Smooth muscle cell (in vitro differentiated cells): ENCODE data around the gene REXO4. TPM values are rescaled to one million over a fixed set of nuclear protein-coding genes. Genes with fewer than 3 reads are reported as not detected.
A peak's percentile ranks its signal among the peaks of the same experiment; 100 is the strongest.

Experiments used
- DNase-seq: peaks from one replicate; lab custom pipeline; 2025; ENCODE audit not compliant: unreplicated experiment; lab: John Stamatoyannopoulos, UW
- H2AFZ ChIP-seq: fragments of 200-600 bp; sonication (generic); 2 replicates; pipeline ENCODE4 v1.6.0; 2016; ENCODE audit warnings: antibody characterized with exemption, low read depth, mild to moderate bottlenecking
- H3F3A ChIP-seq: fragments of 200-600 bp; sonication (generic); 2 replicates; pipeline ENCODE4 v1.6.0; 2017; ENCODE audit warnings: antibody characterized with exemption, low read depth
- H3K27ac ChIP-seq: fragments of 200-600 bp; sonication (generic); 2 replicates; pipeline ENCODE4 v1.5.1; 2016; ENCODE audit warnings: low read depth, mild to moderate bottlenecking
- H3K27me3 ChIP-seq: fragments of 200-600 bp; sonication (generic); 2 replicates; pipeline ENCODE4 v1.6.1; 2016; ENCODE audit warnings: low read depth, mild to moderate bottlenecking
- H3K36me3 ChIP-seq: fragments of 200-600 bp; sonication (generic); 2 replicates; pipeline ENCODE4 v1.5.1; 2016; ENCODE audit warnings: low read depth
- H3K4me1 ChIP-seq: fragments of 200-600 bp; sonication (generic); 2 replicates; pipeline ENCODE4 v1.5.1; 2016; ENCODE audit warnings: low read depth
- H3K4me2 ChIP-seq: fragments of 200-600 bp; sonication (generic); 2 replicates; pipeline ENCODE4 v1.6.0; 2016; ENCODE audit warnings: mild to moderate bottlenecking
- H3K4me3 ChIP-seq: fragments of 200-600 bp; sonication (generic); 2 replicates; pipeline ENCODE4 v1.5.1; 2016; ENCODE audit warnings: mild to moderate bottlenecking
- H3K79me2 ChIP-seq: fragments of 200-600 bp; sonication (generic); 2 replicates; pipeline ENCODE4 v1.6.0; 2016; ENCODE audit warnings: low read depth, mild to moderate bottlenecking
- H3K9ac ChIP-seq: fragments of 200-600 bp; sonication (generic); 2 replicates; pipeline ENCODE4 v1.6.0; 2016; ENCODE audit warnings: low read depth
- H3K9me3 ChIP-seq: fragments of 200-600 bp; sonication (generic); replicated peaks from 2 replicates; pipeline ENCODE4 v1.5.1; 2016; ENCODE audit warnings: low read depth
- H4K20me1 ChIP-seq: fragments of 200-600 bp; sonication (generic); 2 replicates; pipeline ENCODE4 v1.6.0; 2016; ENCODE audit warnings: low read depth
- WGBS: methylation state at CpG from one replicate; pipeline ENCODE4 v1.1.7; 2016; ENCODE audit warnings: low lambda C conversion rate; 5-methylcytosine and 5-hydroxymethylcytosine counted together
- polyA plus RNA-seq: library from polyadenylated mRNA; unstranded; fragments of >200 nt; fragmentation: Nextera tagmentation; extraction: Ambion mirVana; gene quantifications from 2 replicates; pipeline ENCODE4 v1.2.1, GENCODE V29; 2016
- total RNA-seq: library from RNA; depleted of rRNA; stranded (reverse); fragments of >200 nt; gene quantifications from 2 replicates; pipeline ENCODE4 v1.2.3, GENCODE V29; 2014
- TF ChIP-seq, protein P1 (sequence below): fragments of 200-600 bp; sonication (generic); IDR thresholded peaks from 2 replicates; pipeline ENCODE4 v1.5.1; 2017; ENCODE audit warnings: borderline replicate concordance, mild to moderate bottlenecking, antibody characterized with exemption; ENCODE audit not compliant: insufficient read depth, poor library complexity, severe bottlenecking

Gene REXO4
- total and polyA plus RNA-seq, 2 experiments from 2014 or later: 11.5 to 18.5 TPM

DNA sequence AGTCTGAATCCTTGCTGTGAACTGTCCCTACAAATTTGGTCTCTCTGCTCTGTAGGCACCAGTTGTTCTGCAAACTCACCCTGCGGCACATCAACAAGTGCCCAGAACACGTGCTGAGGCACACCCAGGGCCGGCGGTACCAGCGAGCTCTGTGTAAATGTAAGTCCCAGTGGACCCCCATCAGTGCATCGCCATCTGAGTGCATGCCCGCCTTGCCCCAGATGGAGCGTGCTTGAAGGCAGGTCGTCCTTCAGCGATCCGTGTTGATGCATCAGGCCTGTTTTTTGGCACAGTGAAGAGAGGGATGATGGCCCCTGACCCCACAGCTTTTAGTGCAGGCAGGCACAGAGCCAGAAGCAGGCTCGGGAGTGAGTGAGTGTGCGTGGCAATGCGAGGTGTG, 60.2 kb downstream of the REXO4 start:
- Histone ChIP-seq H3K79me2 (peaks cover 23% of the 10 kb centered on the region), H3K4me1 (peaks cover 12% of the 10 kb centered on the region), H3K27me3 (no peaks in the 10 kb centered on the region), H3K4me3 (no peak overlapping the region), H3F3A (peaks cover 41% of the 10 kb centered on the region), H3K36me3 (peaks cover 4% of the 10 kb centered on the region), H3K4me2 (peak overlapping the region; percentile 96), H3K27ac (no peak overlapping the region), H4K20me1 (peaks cover 65% of the 10 kb centered on the region), H3K9ac (no peak overlapping the region), H3K9me3 (no peaks in the 10 kb centered on the region), H2AFZ (no peak overlapping the region)
- no peak for DNase-seq
- TF ChIP-seq, protein P1, sequence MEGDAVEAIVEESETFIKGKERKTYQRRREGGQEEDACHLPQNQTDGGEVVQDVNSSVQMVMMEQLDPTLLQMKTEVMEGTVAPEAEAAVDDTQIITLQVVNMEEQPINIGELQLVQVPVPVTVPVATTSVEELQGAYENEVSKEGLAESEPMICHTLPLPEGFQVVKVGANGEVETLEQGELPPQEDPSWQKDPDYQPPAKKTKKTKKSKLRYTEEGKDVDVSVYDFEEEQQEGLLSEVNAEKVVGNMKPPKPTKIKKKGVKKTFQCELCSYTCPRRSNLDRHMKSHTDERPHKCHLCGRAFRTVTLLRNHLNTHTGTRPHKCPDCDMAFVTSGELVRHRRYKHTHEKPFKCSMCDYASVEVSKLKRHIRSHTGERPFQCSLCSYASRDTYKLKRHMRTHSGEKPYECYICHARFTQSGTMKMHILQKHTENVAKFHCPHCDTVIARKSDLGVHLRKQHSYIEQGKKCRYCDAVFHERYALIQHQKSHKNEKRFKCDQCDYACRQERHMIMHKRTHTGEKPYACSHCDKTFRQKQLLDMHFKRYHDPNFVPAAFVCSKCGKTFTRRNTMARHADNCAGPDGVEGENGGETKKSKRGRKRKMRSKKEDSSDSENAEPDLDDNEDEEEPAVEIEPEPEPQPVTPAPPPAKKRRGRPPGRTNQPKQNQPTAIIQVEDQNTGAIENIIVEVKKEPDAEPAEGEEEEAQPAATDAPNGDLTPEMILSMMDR: no peak
- 95% methylated on average over 14 of the region's 14 CpGs for WGBS

DNA sequence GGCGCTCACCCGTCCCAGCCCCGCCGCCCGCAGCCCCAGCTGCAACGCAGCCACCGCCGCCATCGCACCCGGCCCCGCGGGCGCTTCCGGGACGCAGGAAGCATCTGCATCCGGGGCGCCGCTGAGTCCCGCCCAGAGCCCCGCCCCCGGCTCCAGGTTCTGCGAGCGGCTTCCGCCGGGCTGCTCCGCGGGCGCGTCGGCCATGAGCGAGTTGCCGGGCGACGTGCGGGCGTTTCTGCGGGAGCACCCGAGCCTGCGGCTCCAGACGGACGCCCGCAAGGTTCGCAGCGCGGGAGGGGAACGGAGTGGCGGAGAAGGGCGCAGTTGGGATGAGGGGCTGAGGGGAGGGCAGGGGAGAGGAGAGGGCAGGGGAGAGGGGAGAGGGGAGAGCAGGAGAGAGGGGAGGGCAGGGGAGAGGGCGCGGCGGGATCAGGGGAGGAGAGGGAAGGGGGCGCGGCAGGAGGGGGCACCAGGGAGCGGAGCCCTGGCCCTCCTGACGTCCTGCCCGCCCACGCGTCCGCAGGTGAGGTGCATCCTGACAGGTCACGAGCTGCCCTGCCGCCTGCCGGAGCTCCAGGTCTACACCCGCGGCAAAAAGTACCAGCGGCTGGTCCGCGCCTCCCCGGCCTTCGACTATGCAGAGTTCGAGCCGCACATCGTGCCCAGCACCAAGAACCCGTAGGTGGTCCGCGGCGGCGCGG, 61.3 kb downstream of the REXO4 start, which contains the start of the genes SURF1 and SURF2:
TSS of gene SURF1 (minus strand) at position 97 of the 701 bp plus-strand sequence. CDS start at position 63, 34 bp downstream.
TSS of gene SURF2 (plus strand) at position 160 of the 701 bp plus-strand sequence. CDS start at position 203, 43 bp downstream.
- no peak within 1 kb of the TSS for H2AFZ ChIP-seq
- peak; percentile 44 for DNase-seq
- H4K20me1 ChIP-seq: peaks cover 64% of the 10 kb centered on the region

More for the DNA sequence above, 61.3 kb downstream of the REXO4 start, which contains the start of the genes SURF1 and SURF2:
- peak within 1 kb of the TSS; percentile 77 for H3K9ac ChIP-seq
- no peaks in the 10 kb centered on the region for H3K27me3 ChIP-seq
- H3K4me3 ChIP-seq: peak within 1 kb of the TSS; percentile 73
- H3K36me3 ChIP-seq: no peaks in the 10 kb centered on the region
- peaks cover 45% of the 10 kb centered on the region for H3F3A ChIP-seq
- peaks cover 23% of the 10 kb centered on the region for H3K79me2 ChIP-seq
- peak within 1 kb of the TSS; percentile 51 for H3K27ac ChIP-seq
- H3K9me3 ChIP-seq: no peaks in the 10 kb centered on the region
- WGBS: 2% methylated on average over 44 of the region's 78 CpGs
- peak within 1 kb of the TSS; percentile 96 for H3K4me2 ChIP-seq
- H3K4me1 ChIP-seq: peaks cover 12% of the 10 kb centered on the region
- TF ChIP-seq, protein P1: no peak

Other genes with a start within 250 kb of the REXO4 start
- gene OBP2B, start 208.8 kb downstream of the REXO4 start, total RNA-seq: not detected in 2 replicates
- not detected in 2 replicates for gene OBP2B, start 208.8 kb downstream of the REXO4 start, polyA plus RNA-seq
- gene ABO, start 142.8 kb downstream of the REXO4 start, total RNA-seq: 0.67 and 1.0 TPM in 2 replicates
- gene ABO, start 142.8 kb downstream of the REXO4 start, polyA plus RNA-seq: 0.37 and 2.1 TPM in 2 replicates
- gene SURF6, start 81.8 kb downstream of the REXO4 start, total RNA-seq: 8.1 and 11.7 TPM in 2 replicates
- gene SURF6, start 81.8 kb downstream of the REXO4 start, polyA plus RNA-seq: 16.5 and 17.8 TPM in 2 replicates
- gene MED22, start 69.9 kb downstream of the REXO4 start, total RNA-seq: 8.3 and 9.0 TPM in 2 replicates
- 15.8 and 17.9 TPM in 2 replicates for gene MED22, start 69.9 kb downstream of the REXO4 start, polyA plus RNA-seq
- 1,134 and 1,254 TPM in 2 replicates for gene RPL7A, start 69.8 kb downstream of the REXO4 start, total RNA-seq
- gene RPL7A, start 69.8 kb downstream of the REXO4 start, polyA plus RNA-seq: 372 and 413 TPM in 2 replicates
- 23.8 and 33.5 TPM in 2 replicates for gene SURF1, start 61.5 kb downstream of the REXO4 start, total RNA-seq
- gene SURF1, start 61.5 kb downstream of the REXO4 start, polyA plus RNA-seq: 57.7 and 60.7 TPM in 2 replicates
- 2.8 and 11.4 TPM in 2 replicates for gene SURF2, start 61.5 kb downstream of the REXO4 start, total RNA-seq
- gene SURF2, start 61.5 kb downstream of the REXO4 start, polyA plus RNA-seq: 21.4 and 28.9 TPM in 2 replicates
- 353 and 377 TPM in 2 replicates for gene SURF4, start 42.0 kb downstream of the REXO4 start, total RNA-seq
- gene SURF4, start 42.0 kb downstream of the REXO4 start, polyA plus RNA-seq: 340 and 396 TPM in 2 replicates
- 2.7 TPM in 1 of 2 replicates, not detected in the other for gene STKLD1, start 41.6 kb downstream of the REXO4 start, total RNA-seq
- 0.90 and 0.99 TPM in 2 replicates for gene STKLD1, start 41.6 kb downstream of the REXO4 start, polyA plus RNA-seq
- 1.4 and 3.1 TPM in 2 replicates for gene ADAMTS13, start 4.4 kb upstream of the REXO4 start, total RNA-seq
- gene ADAMTS13, start 4.4 kb upstream of the REXO4 start, polyA plus RNA-seq: 3.7 and 6.8 TPM in 2 replicates
- 5.8 and 8.9 TPM in 2 replicates for gene CACFD1, start 42.0 kb upstream of the REXO4 start, total RNA-seq
- gene CACFD1, start 42.0 kb upstream of the REXO4 start, polyA plus RNA-seq: 22.8 and 27.1 TPM in 2 replicates
- 12.7 and 13.8 TPM in 2 replicates for gene SLC2A6, start 61.1 kb upstream of the REXO4 start, total RNA-seq
- 21.0 and 28.3 TPM in 2 replicates for gene SLC2A6, start 61.1 kb upstream of the REXO4 start, polyA plus RNA-seq
- gene MYMK, start 106.9 kb upstream of the REXO4 start, total RNA-seq: not detected in 2 replicates
- gene MYMK, start 106.9 kb upstream of the REXO4 start, polyA plus RNA-seq: not detected in 2 replicates
- gene ADAMTSL2, start 116.7 kb upstream of the REXO4 start, total RNA-seq: 8.1 and 8.9 TPM in 2 replicates
- gene ADAMTSL2, start 116.7 kb upstream of the REXO4 start, polyA plus RNA-seq: 8.9 and 10.5 TPM in 2 replicates
- gene FAM163B, start 191.4 kb upstream of the REXO4 start, total RNA-seq: 0.49 and 8.0 TPM in 2 replicates
- 3.4 and 5.0 TPM in 2 replicates for gene FAM163B, start 191.4 kb upstream of the REXO4 start, polyA plus RNA-seq
- gene DBH, start 218.4 kb upstream of the REXO4 start, total RNA-seq: not detected in 2 replicates
- gene DBH, start 218.4 kb upstream of the REXO4 start, polyA plus RNA-seq: 0.22 and 0.48 TPM in 2 replicates